ENCODE measurements around the gene TMEM30B.
"Not testable (repeated sequence)": the region's sequence is repeated elsewhere in the genome, so short reads cannot be mapped to it uniquely, and the experiment has no call there.

The TMEM30B gene

GRCh38 chr14:61266436-61266835 is 14.7 kb downstream of the TMEM30B start:
- DNase-seq (ENCODE audit: low read depth): no peak

GRCh38 chr14:61264651-61265050 is 16.5 kb downstream of the TMEM30B start:
- no peak for DNase-seq (ENCODE audit: low read depth)

DNA sequence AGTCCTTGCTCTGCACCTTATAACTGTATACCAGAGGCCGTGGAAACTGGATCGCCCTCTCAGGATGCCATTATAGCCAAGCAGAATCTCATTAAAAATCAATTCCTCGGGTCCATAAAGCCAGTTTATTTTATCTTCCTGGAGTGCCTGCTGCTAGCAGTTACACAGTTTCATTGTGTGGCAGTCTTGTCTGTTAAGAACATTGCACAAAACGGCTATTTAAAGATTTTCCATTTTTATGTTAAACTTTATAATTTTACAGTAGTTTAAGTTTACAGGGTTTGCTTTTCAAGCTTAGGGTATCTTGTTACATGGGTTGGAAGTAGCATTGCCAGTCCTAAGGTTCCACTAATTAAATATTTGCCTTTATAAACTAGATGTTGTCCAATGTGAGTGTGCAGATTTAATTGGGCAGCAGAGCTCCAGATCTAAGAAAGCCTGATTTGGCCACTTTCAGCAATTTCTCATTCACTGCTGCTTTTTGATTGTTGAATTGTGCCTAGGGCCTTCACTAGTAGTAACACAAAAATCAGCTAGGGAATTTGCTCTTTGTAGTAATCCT is 17.0 kb downstream of the TMEM30B start:
- no peak for DNase-seq (ENCODE audit: low read depth)

DNA sequence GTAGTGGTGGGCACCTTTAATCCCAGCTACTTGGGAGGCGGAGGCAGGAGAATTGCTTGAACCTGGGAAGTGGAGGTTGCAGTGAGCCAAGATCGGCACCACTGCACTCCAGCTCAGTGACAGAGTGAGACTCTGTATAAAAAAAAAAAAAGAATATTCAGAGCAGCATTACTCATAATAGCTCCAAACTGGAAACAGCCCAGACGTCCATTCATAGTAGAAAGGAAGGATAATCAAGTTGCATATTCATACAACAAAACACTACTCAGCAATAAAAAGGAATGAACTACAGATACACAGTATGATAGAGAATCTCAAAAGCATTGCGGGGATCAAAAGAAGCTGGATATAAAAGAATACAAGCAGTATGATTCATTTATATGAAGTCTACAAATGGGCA is 19.1 kb downstream of the TMEM30B start:
- no peak for DNase-seq (ENCODE audit: low read depth)

DNA sequence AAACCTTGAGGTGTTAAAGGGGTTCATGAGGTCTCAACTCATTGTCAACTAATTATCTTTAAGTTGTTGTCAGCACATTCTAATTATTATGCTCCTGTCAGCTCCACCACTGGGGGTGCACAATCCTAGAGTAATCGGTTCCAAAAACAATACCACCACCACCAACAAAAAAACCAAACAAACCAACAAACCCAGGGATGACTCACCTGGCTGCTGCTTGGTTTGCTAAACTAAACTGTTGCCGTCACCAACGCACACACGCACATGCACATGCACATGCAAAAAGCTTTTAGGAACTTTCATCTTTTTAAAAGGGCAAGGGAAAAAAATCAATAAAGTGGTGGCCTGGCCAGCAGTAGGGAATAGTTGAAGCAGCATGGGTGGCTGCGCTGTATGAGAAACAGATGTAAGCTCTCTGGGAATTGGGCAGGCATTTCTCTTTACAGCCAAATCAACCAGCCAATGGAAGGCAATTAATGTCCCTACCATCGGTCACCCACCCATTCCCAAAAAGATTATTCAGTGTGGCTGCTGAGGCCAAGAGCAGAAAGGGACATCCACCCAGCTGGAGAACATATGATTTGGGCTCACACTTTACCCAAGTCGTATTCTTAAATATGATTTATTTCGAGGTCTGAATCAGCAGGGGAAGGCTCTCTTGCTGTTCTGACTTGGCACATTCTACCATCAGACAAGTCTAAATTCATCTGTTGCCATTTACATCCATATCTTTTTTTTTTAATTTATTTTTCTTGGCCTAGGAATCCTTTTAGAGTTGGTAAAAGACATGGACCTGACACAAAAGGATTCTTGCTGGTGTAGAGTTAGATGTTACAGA is 20.0 kb downstream of the TMEM30B start:
- no peak for DNase-seq (ENCODE audit: low read depth)

DNA sequence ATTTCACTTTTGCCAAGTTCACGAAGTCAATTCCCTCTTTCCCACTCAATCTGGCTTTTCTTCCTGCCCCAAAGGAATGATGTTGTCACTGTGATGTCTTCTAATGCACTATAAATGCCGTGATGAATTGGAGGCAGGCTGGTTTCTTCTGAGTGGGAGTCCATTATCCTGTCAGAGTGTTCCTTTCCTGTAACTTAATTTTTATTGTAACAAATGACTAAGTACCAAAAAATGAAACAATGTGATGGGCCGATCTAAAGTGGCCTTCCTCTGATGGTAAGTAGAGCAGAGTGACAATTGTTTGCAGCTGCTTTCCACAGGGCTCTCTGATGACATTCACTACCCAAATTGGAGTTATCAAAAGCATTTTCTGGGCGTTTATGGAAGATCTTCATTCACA is 22.2 kb downstream of the TMEM30B start:
- no peak for DNase-seq (ENCODE audit: low read depth)

- DNase-seq (ENCODE audit: low read depth): no peak
These were observed 23.6 kb downstream of the TMEM30B start for GRCh38 chr14:61257469-61258057.

DNA sequence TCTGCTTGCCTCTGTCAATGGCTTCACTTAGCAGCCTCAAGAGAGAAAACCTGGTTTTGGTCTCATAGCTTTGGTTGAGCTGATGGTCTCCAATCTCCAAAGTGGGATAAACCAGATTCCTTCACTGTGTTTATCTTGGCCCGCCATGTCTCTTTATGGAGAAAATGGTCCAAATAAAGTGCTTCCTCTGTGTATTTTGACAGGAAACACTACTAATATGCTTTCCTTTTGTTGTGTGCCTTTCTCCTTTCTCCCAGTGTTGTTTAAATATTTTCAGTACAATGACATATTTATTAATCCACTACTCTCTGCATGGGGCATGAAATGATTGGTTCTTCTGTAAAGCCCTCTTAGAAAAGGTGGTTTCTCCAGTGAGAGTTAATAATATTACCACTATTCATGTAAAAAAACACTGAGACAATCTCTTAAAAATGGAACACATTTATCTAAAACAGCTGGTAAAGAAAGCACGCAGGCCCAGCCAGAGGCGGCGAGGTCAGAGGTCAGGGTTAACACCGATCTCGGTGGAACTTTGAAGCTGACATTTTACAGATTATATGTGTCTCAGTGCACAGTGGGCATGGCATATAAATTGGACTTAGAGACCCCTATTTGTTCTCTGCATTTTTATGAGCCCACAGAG is 24.2 kb downstream of the TMEM30B start:
- no peak for DNase-seq (ENCODE audit: low read depth)

GRCh38 chr14:61255968-61256367 is 25.2 kb downstream of the TMEM30B start:
- DNase-seq (ENCODE audit: low read depth): no peak

DNA sequence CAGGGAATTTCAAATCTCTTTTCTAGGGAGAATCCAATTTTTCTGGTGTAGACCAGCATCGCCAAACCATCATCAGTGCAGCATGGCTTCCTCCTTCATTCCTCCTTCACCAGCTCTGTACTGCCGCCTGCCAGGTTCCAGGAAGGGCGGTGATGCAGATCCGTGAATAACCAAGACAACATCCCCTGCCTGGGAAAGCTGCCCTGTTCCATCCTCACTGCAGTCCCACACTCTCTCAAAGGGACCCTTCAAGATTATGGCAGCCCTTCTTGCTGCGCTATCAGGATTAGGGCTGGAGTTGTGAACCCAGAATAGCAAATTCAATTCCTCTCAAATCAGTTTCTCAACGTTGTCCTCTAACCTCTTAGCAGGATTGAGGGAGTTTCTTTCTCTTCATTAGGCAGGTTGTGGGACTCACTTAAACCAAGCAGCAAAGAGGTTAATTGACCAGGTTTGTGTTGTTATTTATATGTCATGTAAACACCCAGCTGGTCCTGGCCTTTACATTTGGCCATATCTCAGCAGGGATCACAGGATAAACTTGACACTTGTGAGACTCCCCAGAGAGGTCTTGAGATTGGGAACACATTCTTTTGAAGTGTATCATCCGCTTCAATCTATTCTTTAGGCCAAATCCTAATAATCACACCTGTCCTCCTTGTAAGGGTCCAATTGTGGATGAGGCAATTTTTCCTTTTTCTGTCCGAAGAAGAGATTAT is 26.2 kb downstream of the TMEM30B start:
- DNase-seq (ENCODE audit: low read depth): no peak

DNA sequence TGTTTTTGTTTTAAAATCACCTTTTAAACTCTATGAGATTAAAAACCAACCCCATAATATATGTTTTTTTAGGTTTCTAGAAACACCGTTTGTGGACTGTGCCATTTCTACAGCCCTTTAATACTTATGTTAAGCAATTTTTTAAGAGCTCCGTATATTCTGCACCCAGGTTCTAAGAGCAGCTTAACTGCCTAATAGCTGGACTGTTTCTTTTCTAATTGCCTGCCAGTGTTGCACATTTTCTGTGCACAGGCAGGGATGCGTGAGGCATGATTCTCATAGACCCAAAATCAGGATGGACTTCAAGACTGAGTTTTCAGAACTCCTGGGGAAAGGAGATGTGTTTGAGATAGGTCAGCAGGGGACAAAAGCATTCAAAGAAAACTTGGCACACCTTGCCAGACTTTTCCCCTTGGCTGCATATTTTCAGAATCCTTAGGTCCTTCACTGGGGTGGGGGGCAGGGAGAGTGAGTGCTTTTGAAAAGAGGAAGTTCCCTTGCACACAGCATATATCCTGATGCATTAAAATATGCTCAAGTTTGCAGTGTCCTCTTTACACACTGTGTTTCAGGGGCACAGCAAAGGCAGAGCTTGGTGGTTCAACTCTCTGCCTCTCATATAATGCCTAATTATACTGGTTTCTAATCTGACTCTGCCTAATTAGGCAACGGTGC is 27.9 kb downstream of the TMEM30B start:
- no peak for DNase-seq (ENCODE audit: low read depth)

DNA sequence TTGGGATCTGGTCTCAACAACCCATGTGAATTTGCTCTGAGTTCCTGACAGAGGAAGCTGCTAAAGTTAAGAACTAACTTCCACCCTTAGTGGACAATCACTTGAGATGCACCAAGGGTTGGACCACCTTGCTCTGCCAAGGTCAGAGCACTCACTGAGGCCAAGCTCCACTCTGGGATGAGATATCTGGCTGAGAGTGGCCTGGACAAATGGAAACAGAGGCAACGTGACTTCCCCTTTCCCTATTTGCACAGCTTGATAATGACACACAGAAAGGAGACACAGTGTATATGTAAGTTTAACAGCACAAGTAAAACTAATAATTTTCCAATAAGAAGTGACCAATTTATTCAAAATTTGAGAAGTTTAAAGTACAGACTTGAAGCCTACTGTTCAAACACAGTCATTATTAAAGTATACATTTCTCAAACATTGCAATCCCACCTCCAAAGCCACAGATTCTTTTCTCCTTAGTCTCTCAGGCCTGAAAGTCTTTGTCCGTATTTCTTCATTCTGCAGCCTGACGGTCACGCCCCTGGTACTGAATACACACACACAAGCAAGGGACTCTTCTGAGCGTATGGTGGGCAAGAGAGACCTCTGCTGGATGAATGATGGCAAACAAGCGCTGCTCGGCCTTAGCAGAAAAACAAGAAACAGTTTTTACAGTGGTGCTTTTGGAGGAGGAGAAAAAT is 28.6 kb downstream of the TMEM30B start:
- peak; percentile 47 for DNase-seq (ENCODE audit: low read depth)

GRCh38 chr14:61250063-61250462 is 31.1 kb downstream of the TMEM30B start:
- no peak for DNase-seq (ENCODE audit: low read depth)

GRCh38 chr14:61247935-61248334 is 33.2 kb downstream of the TMEM30B start:
- no peak for DNase-seq (ENCODE audit: low read depth)

DNA sequence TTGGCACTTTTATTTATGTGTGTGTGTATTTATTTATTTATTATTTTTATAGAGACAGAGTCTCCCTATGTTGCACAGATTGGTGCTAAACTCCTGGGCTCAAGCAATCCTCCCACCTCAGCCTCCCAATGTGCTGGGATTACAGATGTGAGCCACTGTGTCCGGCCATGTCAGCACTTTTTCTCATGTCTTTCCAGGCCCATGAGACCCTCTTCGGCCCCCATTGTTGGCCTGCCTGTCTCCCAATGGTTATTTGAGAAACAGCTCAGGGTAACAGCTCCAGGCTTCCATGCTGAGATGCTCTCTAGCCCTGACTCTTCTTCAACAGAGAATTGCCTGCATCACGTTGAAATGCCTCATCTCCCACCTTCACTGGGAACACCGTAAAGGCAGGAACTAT is 34.4 kb downstream of the TMEM30B start:
- DNase-seq (ENCODE audit: low read depth): no peak

- no peak for DNase-seq (ENCODE audit: low read depth)
These were observed 37.1 kb downstream of the TMEM30B start for GRCh38 chr14:61244009-61244408.

DNA sequence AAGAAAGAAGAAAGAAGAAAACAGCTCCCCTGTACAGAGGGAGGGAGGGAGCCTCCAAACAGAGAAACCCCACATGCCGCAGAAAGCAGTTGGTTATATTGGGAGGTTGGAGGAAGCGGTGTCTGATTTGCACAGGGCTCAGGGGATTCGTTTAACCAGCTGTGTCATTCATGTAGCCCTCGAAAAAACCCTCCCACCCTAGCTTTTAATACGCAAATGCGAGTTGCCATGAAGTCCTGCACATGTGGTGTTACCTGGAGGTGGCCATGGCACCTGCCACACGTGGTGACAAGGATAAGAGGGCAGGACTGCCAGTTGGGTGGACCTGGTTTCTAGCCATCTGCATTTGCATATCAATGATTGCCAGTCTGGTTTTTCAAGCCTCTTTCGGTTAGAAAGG is 40.9 kb downstream of the TMEM30B start:
- no peak for DNase-seq (ENCODE audit: low read depth)

GRCh38 chr14:61239285-61239684 is 41.9 kb downstream of the TMEM30B start:
- DNase-seq (ENCODE audit: low read depth): not testable (repeated sequence)

DNA sequence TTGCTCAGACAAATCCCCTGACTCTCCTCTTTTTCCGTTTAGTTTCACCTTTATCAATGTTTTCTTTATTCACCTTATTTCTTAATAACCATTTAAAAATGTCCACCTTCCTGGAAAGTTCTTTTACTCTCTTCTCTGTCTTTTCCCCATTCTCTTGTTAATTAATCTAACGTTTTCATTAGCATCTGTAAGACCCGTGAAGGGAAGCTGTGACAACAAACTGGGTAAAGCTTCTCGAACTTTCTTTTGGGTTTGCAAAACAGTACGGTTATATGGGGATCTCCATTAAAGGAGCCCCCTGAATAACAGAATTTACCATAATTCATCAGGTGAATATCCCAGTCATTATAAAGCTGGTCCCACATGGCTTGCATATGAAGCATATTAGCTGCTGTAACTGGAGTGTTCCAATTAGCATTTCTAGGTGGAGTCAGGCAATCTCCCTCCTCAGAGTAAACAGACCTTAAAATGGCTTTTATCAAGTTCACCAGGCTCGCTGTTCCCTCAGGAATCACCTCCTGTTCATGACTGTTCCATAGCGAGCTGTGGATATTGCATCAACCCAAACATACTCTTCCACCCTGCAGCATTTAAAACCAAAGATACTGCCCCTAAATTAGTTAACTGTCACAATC is 42.4 kb downstream of the TMEM30B start:
- no peak for DNase-seq (ENCODE audit: low read depth)

GRCh38 chr14:61234215-61234916 is 46.8 kb downstream of the TMEM30B start:
- DNase-seq (ENCODE audit: low read depth): no peak

All from activated T-cell treated with anti-CD3 and anti-CD28 coated beads for 48 hours (primary cell).